HepG2 (cell line): ENCODE measurements around the gene ELOVL6. TPM values are rescaled to one million over a fixed set of nuclear protein-coding genes. Genes with fewer than 3 reads are reported as not detected.

ENCODE experiments used
- CSRNP1 ChIP-seq: sonication (generic); formaldehyde crosslinking; IDR thresholded peaks from 2 replicates; pipeline ENCODE4 v1.8.1; 2023; ENCODE audit warnings: mild to moderate bottlenecking, missing genetic modification reagents
- DR1 ChIP-seq: sonication (generic); formaldehyde crosslinking; IDR thresholded peaks from 2 replicates; pipeline ENCODE4 v1.8.0; 2021; ENCODE audit warnings: mild to moderate bottlenecking, missing genetic modification reagents, inconsistent platforms
- ETV5 ChIP-seq: IDR thresholded peaks from 2 replicates; pipeline ENCODE4 v1.6.1; 2018; ENCODE audit warnings: missing biosample characterization, missing genetic modification reagents, inconsistent platforms, borderline replicate concordance
- GFI1 ChIP-seq: sonication (generic); formaldehyde crosslinking; IDR thresholded peaks from 2 replicates; pipeline ENCODE4 v1.5.0; 2020; ENCODE audit warnings: missing genetic modification reagents, mild to moderate bottlenecking, borderline replicate concordance
- KDM4B ChIP-seq: sonication (generic); formaldehyde crosslinking; IDR thresholded peaks from 2 replicates; pipeline ENCODE4 v1.4.0; 2020; ENCODE audit warnings: missing genetic modification reagents
- KMT2A ChIP-seq: sonication (generic); formaldehyde crosslinking; IDR thresholded peaks from 2 replicates; pipeline ENCODE4 v1.4.0; 2020; ENCODE audit warnings: missing genetic modification reagents
- MLLT10 ChIP-seq: sonication (generic); formaldehyde crosslinking; IDR thresholded peaks from 2 replicates; pipeline ENCODE4 v1.4.0; 2020; ENCODE audit warnings: missing genetic modification reagents
- PHF20 ChIP-seq: sonication (generic); formaldehyde crosslinking; IDR thresholded peaks from 2 replicates; pipeline ENCODE4 v1.5.0; 2020; ENCODE audit warnings: mild to moderate bottlenecking, missing genetic modification reagents
- POLR2A ChIP-seq, 2 experiments: IDR thresholded peaks; 2 replicates each; pipeline ENCODE4 v1.6.1; 2011; ENCODE audit warnings: low read depth in 2 of 2, low read length in 2 of 2, mild to moderate bottlenecking in 1 of 2, moderate library complexity in 1 of 2; ENCODE audit not compliant: insufficient read depth in 1 of 2
- SUZ12 ChIP-seq: fragments of 150-350 bp; IDR thresholded peaks from 2 replicates; pipeline ENCODE4 v1.6.1; 2014; ENCODE audit warnings: low read depth, low read length
- TBP ChIP-seq: sonication (generic); formaldehyde crosslinking; IDR thresholded peaks from 2 replicates; pipeline ENCODE4 v1.5.0; 2020; ENCODE audit warnings: missing genetic modification reagents
- THRA ChIP-seq: sonication (generic); formaldehyde crosslinking; IDR thresholded peaks from 2 replicates; pipeline ENCODE4 v1.4.0; 2020; ENCODE audit warnings: missing genetic modification reagents, borderline replicate concordance
- ZBTB14 ChIP-seq: sonication (generic); formaldehyde crosslinking; IDR thresholded peaks from 2 replicates; pipeline ENCODE4 v1.4.0; 2020; ENCODE audit warnings: missing genetic modification reagents
- ZBTB7A ChIP-seq: sonication (generic); formaldehyde crosslinking; IDR thresholded peaks from 2 replicates; pipeline ENCODE4 v1.8.0; 2022; ENCODE audit warnings: mild to moderate bottlenecking, missing genetic modification reagents
- ZBTB8A ChIP-seq: sonication (generic); formaldehyde crosslinking; IDR thresholded peaks from 2 replicates; pipeline ENCODE4 v1.4.0; 2020; ENCODE audit warnings: mild to moderate bottlenecking, low read depth, missing genetic modification reagents, borderline replicate concordance
- ZHX1 ChIP-seq: sonication (generic); formaldehyde crosslinking; IDR thresholded peaks from 2 replicates; pipeline ENCODE4 v1.8.1; 2022; ENCODE audit warnings: low read depth, mild to moderate bottlenecking, missing genetic modification reagents
- ZNF501 ChIP-seq: sonication (generic); formaldehyde crosslinking; IDR thresholded peaks from 2 replicates; pipeline ENCODE4 v1.5.1; 2020; ENCODE audit warnings: mild to moderate bottlenecking, moderate library complexity, missing genetic modification reagents
- ZNF512B ChIP-seq: sonication (generic); formaldehyde crosslinking; IDR thresholded peaks from 2 replicates; pipeline ENCODE4 v1.5.1; 2020; ENCODE audit warnings: missing genetic modification reagents, mild to moderate bottlenecking, borderline replicate concordance
- ZNF660 ChIP-seq: sonication (generic); formaldehyde crosslinking; IDR thresholded peaks from 2 replicates; pipeline ENCODE4 v1.5.1; 2020; ENCODE audit warnings: mild to moderate bottlenecking, low read depth, missing genetic modification reagents, borderline replicate concordance
- ZNF749 ChIP-seq: sonication (generic); formaldehyde crosslinking; IDR thresholded peaks from 2 replicates; pipeline ENCODE4 v1.8.0; 2022; ENCODE audit warnings: mild to moderate bottlenecking, missing genetic modification reagents, moderate library complexity, borderline replicate concordance
- polyA plus RNA-seq, 8 experiments: library from polyadenylated mRNA; depleted of rRNA in 3 of 8; stranded (reverse) in 7 of 8; unstranded in 1 of 8; fragments of >200 nt; fragmentation: Illumina TruSeq in 4 of 8; extraction: Trizol in 4 of 8; gene quantifications; 2 replicates each; pipeline versions ENCODE4 v1.2.1 to v1.2.3, GENCODE V29; 2011 to 2016; ENCODE audit warnings: low read depth in 4 of 8, missing spikeins in 1 of 8, mixed read lengths in 1 of 8; ENCODE audit not compliant: insufficient read depth in 1 of 8
- total RNA-seq, 5 experiments: library from RNA; depleted of rRNA; stranded (reverse); fragments of >200 nt; fragmentation: Illumina TruSeq; extraction: Trizol; gene quantifications; 2 replicates each; pipeline ENCODE4 v1.2.3, GENCODE V29; 2016; ENCODE audit warnings: low read depth in 1 of 5

The ELOVL6 gene
- total and polyA plus RNA-seq, 2 of the 13 experiments (the other 11 are each of a cell fraction or from before 2014, with no cell fraction given): 14.1 to 23.2 TPM

- no peak for TF ChIP-seq ZNF512B (CRISPR knock-in tag)
- no peak for TF ChIP-seq ZBTB8A (CRISPR knock-in tag)
- no peak for TF ChIP-seq ZBTB7A (CRISPR knock-in tag)
- TF ChIP-seq ZNF501: no peak
- 0 out of 2 replicates have a peak, but pooled peaks have one; percentile 39 for TF ChIP-seq CSRNP1 (CRISPR knock-in tag)
- no peak for TF ChIP-seq ZNF749 (CRISPR knock-in tag)
- no peak for TF ChIP-seq ZHX1
- no peak for TF ChIP-seq MLLT10
- no peak for TF ChIP-seq ZNF660
- 0 out of 2 replicates have a peak, but pooled peaks have one; percentile 11 for TF ChIP-seq GFI1 (CRISPR knock-in tag)
- no peak for TF ChIP-seq THRA
- no peak for TF ChIP-seq SUZ12
- 0 out of 4 replicates have a peak, but pooled peaks of 1 of the 2 experiments have one; percentile 32 for TF ChIP-seq POLR2A (IDR thresholded peaks at IDR 0.05; ENCODE audit: insufficient read depth in 1 of 2, low read depth in 2 of 2, low read length in 2 of 2)
- no peak for TF ChIP-seq KDM4B (CRISPR knock-in tag)
- no peak for TF ChIP-seq ETV5 (CRISPR knock-in tag)
- no peak for TF ChIP-seq ZBTB14
- no peak for TF ChIP-seq TBP (CRISPR knock-in tag)
- TF ChIP-seq KMT2A: no peak
- no peak for TF ChIP-seq DR1 (CRISPR knock-in tag)
- TF ChIP-seq PHF20: no peak
These were observed 829 bp downstream of the ELOVL6 start (continued) for GRCh38 chr4:110197529-110198042.
